ENCODE results near the gene ADK.

DNA sequence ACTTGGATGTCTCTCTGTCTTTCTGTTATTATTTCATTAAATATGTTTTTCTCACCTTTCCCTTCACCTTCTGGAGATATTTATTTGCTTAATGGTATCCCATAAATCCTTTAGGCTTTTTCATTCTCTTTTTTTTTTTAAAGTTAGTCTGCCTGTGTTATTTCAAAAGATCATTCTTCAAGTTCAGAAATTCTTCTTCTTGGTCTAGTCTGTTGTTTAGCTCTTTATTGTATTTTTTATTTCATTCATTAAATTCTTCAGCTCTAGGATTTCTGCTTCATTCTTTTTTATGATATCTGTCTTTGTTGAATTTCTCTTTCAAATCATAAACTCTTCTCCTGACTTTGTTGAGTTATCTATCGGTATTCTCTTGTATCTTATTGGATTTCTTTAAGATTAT is 363.3 kb downstream of the ADK start:
- TF ChIP-seq, protein P1, sequence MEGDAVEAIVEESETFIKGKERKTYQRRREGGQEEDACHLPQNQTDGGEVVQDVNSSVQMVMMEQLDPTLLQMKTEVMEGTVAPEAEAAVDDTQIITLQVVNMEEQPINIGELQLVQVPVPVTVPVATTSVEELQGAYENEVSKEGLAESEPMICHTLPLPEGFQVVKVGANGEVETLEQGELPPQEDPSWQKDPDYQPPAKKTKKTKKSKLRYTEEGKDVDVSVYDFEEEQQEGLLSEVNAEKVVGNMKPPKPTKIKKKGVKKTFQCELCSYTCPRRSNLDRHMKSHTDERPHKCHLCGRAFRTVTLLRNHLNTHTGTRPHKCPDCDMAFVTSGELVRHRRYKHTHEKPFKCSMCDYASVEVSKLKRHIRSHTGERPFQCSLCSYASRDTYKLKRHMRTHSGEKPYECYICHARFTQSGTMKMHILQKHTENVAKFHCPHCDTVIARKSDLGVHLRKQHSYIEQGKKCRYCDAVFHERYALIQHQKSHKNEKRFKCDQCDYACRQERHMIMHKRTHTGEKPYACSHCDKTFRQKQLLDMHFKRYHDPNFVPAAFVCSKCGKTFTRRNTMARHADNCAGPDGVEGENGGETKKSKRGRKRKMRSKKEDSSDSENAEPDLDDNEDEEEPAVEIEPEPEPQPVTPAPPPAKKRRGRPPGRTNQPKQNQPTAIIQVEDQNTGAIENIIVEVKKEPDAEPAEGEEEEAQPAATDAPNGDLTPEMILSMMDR (IDR thresholded peaks at IDR 0.05) = no peak
- TF ChIP-seq POLR2A (IDR thresholded peaks at IDR 0.05) = no peak

All from heart left ventricle (tissue), 13 donors.